HEK293T (cell line): ENCODE results near the gene RPL18A.

Experiments
- ARNT ChIP-seq: fragments of 450-650 bp; IDR thresholded peaks from 2 replicates; pipeline ENCODE4 v1.6.1; 2017; ENCODE audit warnings: mild to moderate bottlenecking
- BHLHE40 ChIP-seq: fragments of 450-650 bp; IDR thresholded peaks from 2 replicates; pipeline ENCODE4 v1.6.1; 2016; ENCODE audit warnings: mild to moderate bottlenecking, moderate library complexity, borderline replicate concordance
- CTBP1 ChIP-seq: fragments of 450-650 bp; IDR thresholded peaks from 2 replicates; pipeline ENCODE4 v1.6.1; 2016; ENCODE audit warnings: borderline replicate concordance
- ELF4 ChIP-seq: fragments of 450-650 bp; IDR thresholded peaks from 2 replicates; pipeline ENCODE4 v1.6.1; 2017; ENCODE audit warnings: antibody characterized with exemption
- FOXM1 ChIP-seq: fragments of 450-650 bp; IDR thresholded peaks from 2 replicates; pipeline ENCODE4 v1.6.1; 2017; ENCODE audit warnings: mild to moderate bottlenecking, borderline replicate concordance
- HDGF ChIP-seq: fragments of 450-650 bp; IDR thresholded peaks from 2 replicates; pipeline ENCODE4 v1.6.1; 2017; ENCODE audit warnings: antibody characterized with exemption, borderline replicate concordance
- SP1 ChIP-seq: fragments of 450-650 bp; IDR thresholded peaks from 2 replicates; pipeline ENCODE4 v1.6.1; 2017
- TARDBP ChIP-seq: fragments of 450-650 bp; IDR thresholded peaks from 2 replicates; pipeline ENCODE4 v1.6.1; 2016

- TF ChIP-seq SP1, result no peak
- TF ChIP-seq HDGF, result no peak
- no peak for TF ChIP-seq TARDBP
- TF ChIP-seq ARNT, result no peak
- TF ChIP-seq BHLHE40, result no peak
- no peak for TF ChIP-seq FOXM1
- TF ChIP-seq ELF4, result peak; percentile 90
- no peak for TF ChIP-seq CTBP1
Observed at GRCh38 chr19:17859533-17860330, at the start of gene RPL18A.
